Gastrocnemius medialis (tissue), 4 donors: ENCODE measurements around the gene CPSF4L. TPM values are rescaled to one million over a fixed set of nuclear protein-coding genes. Genes with fewer than 3 reads are reported as not detected.

Experiments
- ATAC-seq, 2 donors: fragments of 150-250 bp; one replicate each; pipeline ENCODE4 v1.9.1; 2016
- DNase-seq, 2 donors: peaks; one replicate each; pipeline ENCODE4 v3.0.0-alpha.2; 2019
- H3K27ac ChIP-seq, 4 donors: fragments of 200-600 bp; sonication (generic); 1 replicate in 1 of 4; 2 replicates in 3 of 4; pipeline ENCODE4 v1.5.1; 2016 to 2018; ENCODE audit warnings: mild to moderate bottlenecking in 2 of 4, moderate library complexity in 1 of 4
- H3K27me3 ChIP-seq, 3 donors: fragments of 200-600 bp; sonication (generic) in 2 of 3; 1 replicate in 1 of 3; 2 replicates in 2 of 3; pipeline versions ENCODE4 v1.5.1 to v1.6.0; 2016 to 2019; ENCODE audit warnings: mild to moderate bottlenecking in 1 of 3, moderate library complexity in 1 of 3
- H3K36me3 ChIP-seq, 2 donors: fragments of 200-600 bp; sonication (generic) in 1 of 2; one replicate each; pipeline ENCODE4 v1.5.1; 2017 to 2018
- H3K4me1 ChIP-seq, 2 donors: fragments of 200-600 bp; sonication (generic) in 1 of 2; one replicate each; pipeline ENCODE4 v1.5.1; 2016 to 2017; ENCODE audit warnings: mild to moderate bottlenecking in 2 of 2
- H3K4me3 ChIP-seq, 4 donors: fragments of 200-600 bp; sonication (generic) in 3 of 4; 1 replicate in 1 of 4; 2 replicates in 3 of 4; pipeline ENCODE4 v1.5.1; 2016 to 2019; ENCODE audit warnings: mild to moderate bottlenecking in 2 of 4
- H3K9me3 ChIP-seq, 3 donors: fragments of 200-600 bp; sonication (generic) in 2 of 3; 1 replicate in 1 of 3; 2 replicates in 2 of 3; pipeline ENCODE4 v1.5.1; 2016 to 2019
- POLR2A ChIP-seq, 2 donors: fragments of 450-650 bp; IDR thresholded peaks; one replicate each; pipeline ENCODE4 v1.6.1; 2017; ENCODE audit warnings: antibody characterized with exemption in 2 of 2, mild to moderate bottlenecking in 2 of 2, moderate library complexity in 2 of 2
- in situ Hi-C, 4 donors: fragments of 200-750 bp; cut with MboI; loops; one replicate each; pipeline versions ENCODE4 v1.15.0 to v1.8.0; 2017; ENCODE audit warnings: low sequenced_read_pairs in 4 of 4
- intact Hi-C: fragments of 100-400 bp; cut with DNase I; formaldehyde crosslinking; loops from one replicate; pipeline ENCODE4 v1.15.1; 2023; ENCODE audit warnings: low total_unique reads
- total RNA-seq, 4 donors: library from RNA; depleted of rRNA; stranded (reverse); fragments of >200 nt; gene quantifications; one replicate each; pipeline versions ENCODE4 v1.1.0 to v1.2.3, GENCODE V29; 2016
- TF ChIP-seq, protein P1 (sequence below), 5 experiments: fragments of 450-650 bp in 3 of 5; fragments of 200-600 bp in 2 of 5; sonication (generic) in 2 of 5; IDR thresholded peaks in 4 of 5; conservative IDR thresholded peaks in 1 of 5; 1 replicate in 4 of 5; 2 replicates in 1 of 5; pipeline ENCODE4 v1.5.1; 2016 to 2019; ENCODE audit warnings: antibody characterized with exemption in 5 of 5, mild to moderate bottlenecking in 3 of 5, moderate library complexity in 3 of 5

The CPSF4L gene
- total RNA-seq, 4 donors from 2014 or later, result not detected

DNA sequence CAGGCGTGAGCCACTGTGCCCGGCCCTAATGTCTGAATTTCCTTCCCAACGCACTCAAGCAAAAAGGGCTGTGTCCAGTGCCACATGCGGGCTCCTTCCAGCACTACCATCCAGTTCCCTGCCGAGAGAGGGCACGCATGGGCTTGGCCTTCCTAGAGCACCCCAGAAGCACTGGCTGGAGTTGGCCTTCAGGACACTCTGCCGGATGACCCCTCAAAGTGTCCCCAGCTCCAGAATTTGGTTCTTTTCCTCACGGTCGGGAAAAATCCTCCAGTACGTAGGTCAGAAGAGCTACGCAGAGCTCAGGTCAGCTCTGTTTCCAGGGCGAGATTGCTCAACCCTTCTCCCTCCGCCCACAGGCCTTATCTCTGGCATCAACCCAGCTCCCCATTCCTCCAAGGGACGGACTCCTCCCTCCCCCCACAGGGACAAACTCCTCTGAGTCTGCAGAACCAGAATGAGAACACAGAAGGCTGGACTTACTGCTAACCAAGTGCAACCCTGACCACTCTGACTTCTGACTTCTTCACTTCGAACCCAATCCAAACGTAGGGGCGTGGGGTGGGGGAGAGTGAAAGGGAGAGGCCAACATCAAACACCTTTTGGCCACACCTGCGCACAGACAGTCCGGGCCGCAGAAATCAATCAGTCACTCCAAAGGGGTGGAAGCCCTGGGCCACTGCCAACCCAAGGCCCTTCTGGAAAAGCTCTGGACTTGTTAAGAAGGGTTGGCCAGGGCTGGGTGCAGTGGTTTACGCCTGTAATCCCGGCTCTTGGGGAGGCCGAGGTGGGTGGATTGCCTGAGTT is 46.5 kb upstream of the CPSF4L start:
- ATAC-seq (no peak), DNase-seq (peak in 1 of 2 donors; percentile 65)
- H3K27ac ChIP-seq, result peak overlapping the region; percentile 92 to 100 (median 98)
- H3K27me3 ChIP-seq, result no peaks in the 10 kb centered on the region
- H3K4me1 ChIP-seq, result peaks cover 51 to 69% of the 10 kb centered on the region in 2 donors
- in situ Hi-C loops (no loop called here), intact Hi-C loops (no loop called here)
- no peaks in the 10 kb centered on the region for H3K9me3 ChIP-seq
- H3K4me3 ChIP-seq, result peak overlapping the region; percentile 82 to 100 (median 94)
- no peaks in the 10 kb centered on the region for H3K36me3 ChIP-seq
- TF ChIP-seq POLR2A (IDR thresholded peaks at IDR 0.05), result peak; percentile 18 to 41
- TF ChIP-seq, protein P1, sequence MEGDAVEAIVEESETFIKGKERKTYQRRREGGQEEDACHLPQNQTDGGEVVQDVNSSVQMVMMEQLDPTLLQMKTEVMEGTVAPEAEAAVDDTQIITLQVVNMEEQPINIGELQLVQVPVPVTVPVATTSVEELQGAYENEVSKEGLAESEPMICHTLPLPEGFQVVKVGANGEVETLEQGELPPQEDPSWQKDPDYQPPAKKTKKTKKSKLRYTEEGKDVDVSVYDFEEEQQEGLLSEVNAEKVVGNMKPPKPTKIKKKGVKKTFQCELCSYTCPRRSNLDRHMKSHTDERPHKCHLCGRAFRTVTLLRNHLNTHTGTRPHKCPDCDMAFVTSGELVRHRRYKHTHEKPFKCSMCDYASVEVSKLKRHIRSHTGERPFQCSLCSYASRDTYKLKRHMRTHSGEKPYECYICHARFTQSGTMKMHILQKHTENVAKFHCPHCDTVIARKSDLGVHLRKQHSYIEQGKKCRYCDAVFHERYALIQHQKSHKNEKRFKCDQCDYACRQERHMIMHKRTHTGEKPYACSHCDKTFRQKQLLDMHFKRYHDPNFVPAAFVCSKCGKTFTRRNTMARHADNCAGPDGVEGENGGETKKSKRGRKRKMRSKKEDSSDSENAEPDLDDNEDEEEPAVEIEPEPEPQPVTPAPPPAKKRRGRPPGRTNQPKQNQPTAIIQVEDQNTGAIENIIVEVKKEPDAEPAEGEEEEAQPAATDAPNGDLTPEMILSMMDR (IDR thresholded peaks at IDR 0.05 in 4 of 5, conservative IDR thresholded peaks at IDR 0.05 in 1 of 5), result no peak

DNA sequence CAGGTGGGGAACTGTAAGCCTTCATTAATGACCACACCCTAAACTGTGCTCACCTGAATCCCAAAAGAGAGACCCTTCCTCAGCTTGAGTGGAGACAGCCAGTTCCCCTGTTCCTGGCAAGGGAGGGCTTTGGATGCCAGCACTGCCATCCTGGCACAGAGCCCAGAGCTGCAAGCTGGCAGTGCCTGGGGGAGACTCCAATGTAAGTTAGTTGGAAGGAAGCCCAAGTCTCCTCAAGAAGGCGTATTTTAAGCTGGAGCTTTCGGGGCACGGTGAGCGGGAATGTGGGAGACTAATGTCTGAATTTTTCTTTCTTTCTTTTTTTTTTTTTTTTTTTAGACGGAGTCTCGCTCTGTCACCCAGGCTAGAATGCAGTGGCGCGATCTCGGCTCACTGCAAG is 45.5 kb upstream of the CPSF4L start:
- H3K27me3 ChIP-seq, result no peaks in the 10 kb centered on the region
- H3K4me1 ChIP-seq, result peaks cover 57 to 77% of the 10 kb centered on the region in 2 donors
- no peaks in the 10 kb centered on the region for H3K36me3 ChIP-seq
- peak overlapping the region in 2 of 4 donors; percentile 82 to 89 for H3K4me3 ChIP-seq
- DNase-seq (no peak), ATAC-seq (no peak)
- TF ChIP-seq, protein P1 (IDR thresholded peaks at IDR 0.05 in 4 of 5, conservative IDR thresholded peaks at IDR 0.05 in 1 of 5), result no peak
- TF ChIP-seq POLR2A (IDR thresholded peaks at IDR 0.05), result no peak
- in situ Hi-C loops (no loop called here), intact Hi-C loops (no loop called here)
- no peaks in the 10 kb centered on the region for H3K9me3 ChIP-seq
- H3K27ac ChIP-seq, result peak overlapping the region; percentile 92 to 100 (median 98)

DNA sequence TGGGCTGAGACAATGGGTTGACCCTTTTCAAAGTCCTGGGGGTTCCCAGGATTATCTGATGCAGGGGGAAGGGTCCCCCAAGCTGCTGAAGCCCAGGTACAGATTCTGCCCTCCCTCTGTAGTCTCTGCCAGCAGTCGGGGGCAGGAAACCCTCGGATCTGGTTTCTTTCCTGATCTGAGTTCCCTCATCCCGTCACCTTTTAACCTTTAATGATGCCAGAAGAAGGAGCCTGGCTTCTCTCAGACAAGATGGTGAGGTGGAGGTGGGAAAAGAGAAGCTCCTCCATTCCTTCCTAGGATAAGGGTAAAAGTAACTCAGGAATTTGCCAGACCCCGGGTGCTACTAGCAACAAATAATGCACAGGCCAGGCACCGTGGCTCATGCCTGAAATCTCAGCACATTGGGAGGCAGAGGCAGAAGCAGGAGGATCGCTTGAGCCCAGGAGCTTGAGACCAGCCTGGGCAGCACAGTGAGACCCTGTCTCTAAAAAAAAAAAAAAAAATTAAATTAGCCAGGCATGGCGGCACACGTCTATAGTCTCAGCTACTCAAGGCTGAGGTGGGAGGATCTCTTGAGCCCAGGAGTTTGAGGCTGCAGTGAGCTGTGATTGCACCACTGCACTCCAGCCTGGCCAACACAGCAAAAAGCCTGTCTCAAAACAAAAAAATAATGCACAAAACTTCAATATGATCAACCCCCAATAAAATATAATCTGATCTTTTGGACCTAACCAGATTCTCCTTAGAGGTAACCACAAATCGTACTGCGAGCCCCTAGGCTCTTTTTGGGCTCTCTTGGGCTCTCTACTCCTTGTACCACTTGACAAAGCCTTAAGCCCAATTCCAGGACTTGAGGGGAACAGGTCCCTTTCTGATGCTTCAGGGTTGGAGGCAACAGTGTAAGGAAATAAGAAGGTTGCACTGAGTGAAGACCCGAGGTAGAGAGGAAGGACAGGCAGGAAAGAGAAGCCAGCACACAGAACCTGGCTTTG is 44.5 kb upstream of the CPSF4L start:
- Histone ChIP-seq H3K4me3 (peak overlapping the region; percentile 43 to 82 (median 52)), H3K36me3 (no peaks in the 10 kb centered on the region), H3K27me3 (no peaks in the 10 kb centered on the region), H3K9me3 (no peaks in the 10 kb centered on the region), H3K27ac (peak overlapping the region; percentile 92 to 100 (median 98)), H3K4me1 (peaks cover 61 to 78% of the 10 kb centered on the region in 2 donors)
- ATAC-seq (no peak), DNase-seq (no peak)
- intact Hi-C loops, result no loop called here
- in situ Hi-C loops, result no loop called here
- no peak for TF ChIP-seq POLR2A (IDR thresholded peaks at IDR 0.05)
- TF ChIP-seq, protein P1 (IDR thresholded peaks at IDR 0.05 in 4 of 5, conservative IDR thresholded peaks at IDR 0.05 in 1 of 5), result no peak

DNA sequence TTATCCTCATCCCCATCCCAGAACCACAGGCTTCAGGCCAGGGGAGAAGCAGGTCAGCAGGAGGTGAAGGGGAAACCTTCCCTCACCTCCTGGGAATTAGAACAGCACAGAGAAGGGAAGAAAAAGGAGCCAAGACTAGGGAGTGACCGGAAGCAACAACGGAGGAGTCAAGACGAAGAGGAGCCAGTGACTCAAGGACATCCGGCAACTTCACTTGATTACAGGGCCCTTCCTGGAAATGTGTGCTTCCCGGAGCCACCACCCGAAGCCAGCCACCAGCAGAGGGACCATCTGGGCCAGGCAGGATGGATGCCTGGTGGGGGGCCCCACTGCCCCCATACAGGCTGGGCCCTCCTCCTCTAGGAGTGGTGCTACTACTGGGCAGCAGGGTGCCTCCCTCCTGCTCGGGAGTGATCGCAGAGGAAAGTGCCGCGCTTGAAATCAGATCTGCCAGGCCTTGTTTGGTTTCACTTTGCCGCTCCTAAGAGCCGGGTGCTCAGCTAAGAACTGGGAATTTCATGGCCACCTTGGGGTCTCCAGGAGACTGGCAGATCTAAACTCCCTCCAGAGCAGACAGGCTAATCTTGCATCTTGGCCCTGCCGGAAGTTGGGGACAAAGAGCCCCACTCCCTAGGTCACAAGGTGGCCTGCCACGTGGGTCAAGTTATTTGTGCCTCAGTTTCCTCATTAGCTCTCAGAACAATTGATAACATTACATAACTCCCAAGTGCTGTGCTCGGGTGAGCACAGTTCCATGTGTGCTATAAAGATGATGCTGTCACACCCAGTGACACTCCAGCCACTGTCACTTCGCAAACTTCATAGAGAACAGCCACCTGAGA is 43.5 kb upstream of the CPSF4L start:
- TF ChIP-seq POLR2A (IDR thresholded peaks at IDR 0.05), result peak; percentile 10 to 19
- TF ChIP-seq, protein P1 (IDR thresholded peaks at IDR 0.05 in 4 of 5, conservative IDR thresholded peaks at IDR 0.05 in 1 of 5), result peak in 2 of 5 experiments; percentile 26 to 27
- ATAC-seq (peak; percentile 67 to 75), DNase-seq (peak in 1 of 2 donors; percentile 42)
- Histone ChIP-seq H3K9me3 (no peaks in the 10 kb centered on the region), H3K27me3 (no peaks in the 10 kb centered on the region), H3K4me1 (peaks cover 67 to 75% of the 10 kb centered on the region in 2 donors), H3K4me3 (peak overlapping the region; percentile 43 to 82 (median 52)), H3K27ac (peak overlapping the region; percentile 92 to 100 (median 98)), H3K36me3 (no peaks in the 10 kb centered on the region)
- in situ Hi-C loops, result no loop called here
- intact Hi-C loops, result no loop called here
